SK-N-SH (cell line): ENCODE data around the gene OS9. TPM values are rescaled to one million over a fixed set of nuclear protein-coding genes. Genes with fewer than 3 reads are reported as not detected.

Experiments
- CTCF ChIA-PET: fragments of 300-600, 350-600 bp; formaldehyde crosslinking; extraction: SDS; loops from one replicate; lab custom pipeline; 2021; lab: Yijun Ruan, JAX
- POLR2A ChIA-PET: fragments of 350-600 bp; sonication (Branson Sonifier 250); formaldehyde crosslinking; extraction: SDS; loops from one replicate; lab custom pipeline; 2020; ENCODE audit warnings: antibody characterized with exemption, inconsistent platforms; lab: Yijun Ruan, JAX
- DNase-seq: peaks from one replicate; pipeline ENCODE4 v3.0.0; 2012
- H2AFZ ChIP-seq: fragments of 200-600 bp; sonication (generic); 2 replicates; pipeline ENCODE4 v1.8.1; 2016; ENCODE audit warnings: antibody characterized with exemption, mild to moderate bottlenecking, low read depth
- H3F3A ChIP-seq: fragments of 200-600 bp; sonication (generic); replicated peaks from 2 replicates; pipeline ENCODE3; 2016; ENCODE audit warnings: antibody characterized with exemption, mild to moderate bottlenecking; ENCODE audit not compliant: insufficient read depth
- H3K27ac ChIP-seq, 2 experiments: fragments of 200-500 bp in 1 of 2; fragments of 200-600 bp in 1 of 2; sonication (Bioruptor generic) in 1 of 2; sonication (generic), shearing (Covaris generic) in 1 of 2; 2 replicates each; pipeline versions ENCODE4 v1.5.1 to v1.6.1; 2014 to 2016; ENCODE audit warnings: low read depth in 2 of 2, inconsistent platforms in 1 of 2, low read length in 1 of 2, mild to moderate bottlenecking in 1 of 2, mixed read lengths in 1 of 2
- H3K27me3 ChIP-seq: fragments of 200-600 bp; sonication (generic), shearing (Covaris generic); 2 replicates; pipeline ENCODE4 v1.6.1; 2016; ENCODE audit warnings: mixed run types; ENCODE audit not compliant: insufficient read depth
- H3K36me3 ChIP-seq, 2 experiments: fragments of 200-500 bp in 1 of 2; fragments of 200-600 bp in 1 of 2; sonication (Bioruptor generic) in 1 of 2; sonication (generic) in 1 of 2; replicated peaks in 1 of 2; 2 replicates each; pipeline versions ENCODE3 to v1.5.1; 2014 to 2016; ENCODE audit warnings: low read length in 1 of 2, mild to moderate bottlenecking in 1 of 2; ENCODE audit not compliant: insufficient read depth in 2 of 2, control insufficient read depth in 1 of 2
- H3K4me1 ChIP-seq, 2 experiments: fragments of 200-500 bp in 1 of 2; fragments of 200-600 bp in 1 of 2; sonication (Bioruptor generic) in 1 of 2; sonication (generic), shearing (Covaris generic) in 1 of 2; 2 replicates each; pipeline versions ENCODE4 v1.5.1 to v1.6.1; 2014 to 2016; ENCODE audit warnings: low read depth in 1 of 2, low read length in 1 of 2, mixed run types in 1 of 2; ENCODE audit not compliant: insufficient read depth in 2 of 2, control insufficient read depth in 1 of 2
- H3K4me2 ChIP-seq: fragments of 200-600 bp; sonication (generic), shearing (Covaris generic); 2 replicates; pipeline ENCODE4 v1.6.1; 2017; ENCODE audit warnings: mixed run types
- H3K4me3 ChIP-seq, 2 experiments: fragments of 200-500 bp in 1 of 2; fragments of 200-600 bp in 1 of 2; sonication (Bioruptor generic) in 1 of 2; sonication (generic), shearing (Covaris generic) in 1 of 2; 2 replicates each; pipeline versions ENCODE4 v1.5.1 to v1.8.1; 2014 to 2016; ENCODE audit warnings: low read depth in 2 of 2, inconsistent platforms in 1 of 2, low read length in 1 of 2, mild to moderate bottlenecking in 1 of 2, mixed read lengths in 1 of 2, moderate library complexity in 1 of 2
- H3K79me2 ChIP-seq: fragments of 200-600 bp; sonication (generic); 2 replicates; pipeline ENCODE4 v1.8.1; 2017; ENCODE audit warnings: mild to moderate bottlenecking; ENCODE audit not compliant: insufficient read depth
- H3K9ac ChIP-seq: fragments of 200-600 bp; sonication (generic); 2 replicates; pipeline ENCODE4 v1.6.1; 2017; ENCODE audit warnings: mixed run types
- H3K9me2 ChIP-seq: fragments of 200-600 bp; sonication (generic); 2 replicates; pipeline ENCODE4 v1.6.1; 2017; ENCODE audit warnings: mixed run types
- H3K9me3 ChIP-seq: fragments of 200-600 bp; sonication (generic); 2 replicates; pipeline ENCODE4 v1.6.1; 2017; ENCODE audit warnings: mixed run types, mild to moderate bottlenecking, moderate library complexity
- H4K20me1 ChIP-seq: fragments of 200-600 bp; sonication (generic); 2 replicates; pipeline ENCODE4 v1.6.1; 2017; ENCODE audit warnings: mild to moderate bottlenecking, mixed run types; ENCODE audit not compliant: insufficient read depth
- CHD2 ChIP-seq: fragments of 150-350 bp; IDR thresholded peaks from 2 replicates; pipeline ENCODE4 v1.6.1; 2018; ENCODE audit warnings: low read length; ENCODE audit not compliant: partially characterized antibody
- EP300 ChIP-seq, 2 experiments: IDR thresholded peaks; 2 replicates each; pipeline versions ENCODE4 v1.4.0 to v1.6.1; 2012; ENCODE audit warnings: borderline replicate concordance in 1 of 2, low read depth in 1 of 2, low read length in 1 of 2
- EZH2phosphoT487 ChIP-seq: fragments of 200-600 bp; sonication (generic); IDR thresholded peaks from 2 replicates; pipeline ENCODE4 v1.6.1; 2017; ENCODE audit warnings: low read depth, mixed run types, mild to moderate bottlenecking, antibody characterized with exemption, moderate library complexity, borderline replicate concordance
- FOXJ3 ChIP-seq: sonication (generic); formaldehyde crosslinking; IDR thresholded peaks from 2 replicates; pipeline ENCODE4 v1.5.1; 2020; ENCODE audit warnings: mild to moderate bottlenecking, missing genetic modification reagents
- FOXM1 ChIP-seq: IDR thresholded peaks from 2 replicates; pipeline ENCODE4 v1.4.0; 2012; ENCODE audit warnings: low read depth, mild to moderate bottlenecking
- GABPA ChIP-seq: IDR thresholded peaks from 2 replicates; pipeline ENCODE4 v1.4.0; 2012; ENCODE audit warnings: low read depth, mild to moderate bottlenecking
- JUND ChIP-seq: IDR thresholded peaks from 2 replicates; pipeline ENCODE4 v1.4.0; 2012
- NFIC ChIP-seq: IDR thresholded peaks from 2 replicates; pipeline ENCODE4 v1.4.0; 2012; ENCODE audit warnings: borderline replicate concordance
- NRF1 ChIP-seq: IDR thresholded peaks from 2 replicates; pipeline ENCODE4 v1.6.1; 2012; ENCODE audit warnings: low read depth, mild to moderate bottlenecking, low read length
- POLR2AphosphoS5 ChIP-seq: IDR thresholded peaks from 2 replicates; pipeline ENCODE4 v1.6.1; 2012; ENCODE audit warnings: low read depth, low read length
- RAD21 ChIP-seq: IDR thresholded peaks from 2 replicates; pipeline ENCODE4 v1.6.1; 2012; ENCODE audit warnings: mild to moderate bottlenecking, low read length
- RCOR1 ChIP-seq: fragments of 150-350 bp; IDR thresholded peaks from 2 replicates; pipeline ENCODE4 v1.6.1; 2017; ENCODE audit warnings: antibody characterized with exemption, low read length
- RFX5 ChIP-seq: IDR thresholded peaks from 2 replicates; pipeline ENCODE4 v1.6.1; 2012; ENCODE audit warnings: mild to moderate bottlenecking, improper control_type of control experiment, low read length
- SIN3A ChIP-seq: IDR thresholded peaks from 2 replicates; pipeline ENCODE4 v1.6.1; 2012; ENCODE audit warnings: low read depth, mild to moderate bottlenecking, low read length, moderate library complexity, borderline replicate concordance
- TAF1 ChIP-seq: IDR thresholded peaks from 2 replicates; pipeline ENCODE4 v1.6.1; 2012; ENCODE audit warnings: low read depth, mild to moderate bottlenecking, low read length, moderate library complexity, borderline replicate concordance
- TCF12 ChIP-seq: IDR thresholded peaks from 2 replicates; pipeline ENCODE4 v1.4.0; 2012
- YY1 ChIP-seq: IDR thresholded peaks from 2 replicates; pipeline ENCODE4 v1.4.0; 2012; ENCODE audit warnings: low read depth, mild to moderate bottlenecking
- ZBTB33 ChIP-seq: IDR thresholded peaks from 2 replicates; pipeline ENCODE4 v1.4.0; 2012; ENCODE audit warnings: low read depth, borderline replicate concordance
- WGBS: methylation state at CpG from one replicate; pipeline ENCODE4 v1.1.6; 2017; ENCODE audit warnings: low lambda C conversion rate; 5-methylcytosine and 5-hydroxymethylcytosine counted together
- polyA plus RNA-seq, 3 experiments: library from polyadenylated mRNA; depleted of rRNA; stranded (reverse); fragments of >200 nt; gene quantifications; 2 replicates each; pipeline ENCODE4 v1.2.3, GENCODE V29; 2012
- TF ChIP-seq, protein P1 (sequence below): IDR thresholded peaks from 2 replicates; pipeline ENCODE4; 2012
- TF ChIP-seq, protein P2 (sequence below): IDR thresholded peaks from 2 replicates; pipeline ENCODE4 v1.4.0; 2012; ENCODE audit warnings: low read depth
- TF ChIP-seq, protein P3 (sequence below): IDR thresholded peaks from 2 replicates; pipeline ENCODE4 v1.6.1; 2012; ENCODE audit warnings: mild to moderate bottlenecking, low read depth, low read length, moderate library complexity
- TF ChIP-seq, protein P4 (sequence below): IDR thresholded peaks from 2 replicates; pipeline ENCODE4 v1.4.0; 2012; ENCODE audit warnings: low read depth, borderline replicate concordance

The OS9 gene
- polyA plus RNA-seq, 1 of the 3 experiments (the other 2 are of a cell fraction) = 280 TPM

DNA sequence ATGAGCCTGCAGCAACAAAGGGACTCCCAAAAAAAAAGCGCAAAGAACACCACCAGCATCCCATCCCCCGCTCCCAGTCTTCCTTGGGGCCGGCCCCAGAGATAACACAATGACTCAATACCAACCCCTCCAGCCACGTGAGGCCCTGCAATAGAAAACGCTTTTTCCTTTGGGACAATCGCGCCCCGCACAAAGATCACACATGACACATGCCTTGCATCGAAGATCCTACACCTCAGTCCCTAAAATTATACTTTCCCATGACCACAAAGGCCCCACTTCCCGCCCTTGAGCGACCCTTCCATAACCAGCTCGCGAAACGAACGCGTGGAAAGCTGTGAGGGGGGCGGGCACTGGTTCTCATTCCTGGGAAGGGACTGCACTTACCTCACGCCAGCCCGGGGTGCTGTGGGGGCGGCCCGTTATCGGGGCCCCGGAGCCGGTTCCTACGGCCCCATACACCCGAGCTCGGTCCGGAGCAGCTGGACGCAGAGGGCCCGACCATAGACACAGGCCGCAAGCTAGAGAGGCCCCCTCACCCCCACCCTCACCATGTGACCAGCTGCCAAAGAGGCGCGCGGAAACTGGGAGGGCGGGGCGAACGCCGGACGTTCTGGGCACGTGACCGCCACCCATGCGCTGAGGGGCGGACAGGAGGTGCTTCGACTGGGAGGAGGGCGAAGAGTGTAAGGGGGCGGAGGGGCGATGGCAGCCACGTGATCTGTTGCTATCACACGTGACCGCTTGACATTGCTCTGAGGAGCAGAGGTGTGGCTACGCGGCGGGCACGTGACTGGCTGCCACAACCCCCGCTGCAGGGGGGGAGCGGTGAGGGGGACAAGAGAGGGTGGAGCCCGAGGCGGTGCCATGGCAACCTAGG lies 58.1 kb downstream of the OS9 start, which contains the start of gene CDK4:
Gene CDK4 (minus strand): TSS at position 523 of the 880 bp plus-strand sequence. CDS start 593 bp downstream, outside the sequence.
- peak within 1 kb of the TSS; percentile 92 for H3K4me2 ChIP-seq
- peaks cover 20 to 40% of the 10 kb centered on the region in 2 experiments for H3K36me3 ChIP-seq
- ChIA-PET CTCF (interaction anchor here (1.0 to 1.1 kb wide), 3 partner anchors 14 to 31 kb away, joined by 4 to 6 read pairs (median 5); partner anchors contain the start of gene TSFM), POLR2A (interaction anchor here (1.0 to 1.1 kb wide), 3 partner anchors 15 to 1530 kb away, joined by 3 to 7 read pairs (median 3); partner anchors contain the start of gene RNF41)
- H3K79me2 ChIP-seq = peaks cover 38% of the 10 kb centered on the region
- H3K9me2 ChIP-seq = no peaks in the 10 kb centered on the region
- DNase-seq = peak; percentile 97
- peak within 1 kb of the TSS; percentile 85 to 89 for H3K27ac ChIP-seq
- H3K4me1 ChIP-seq = peaks cover 8 to 37% of the 10 kb centered on the region in 2 experiments
- H3K27me3 ChIP-seq = no peaks in the 10 kb centered on the region
- peak within 1 kb of the TSS; percentile 90 for H2AFZ ChIP-seq
- H3K9ac ChIP-seq = peak within 1 kb of the TSS; percentile 96
- WGBS = under 1% methylated on average over 25 of the region's 58 CpGs
- H3F3A ChIP-seq = peaks cover 31% of the 10 kb centered on the region
- H3K9me3 ChIP-seq = no peaks in the 10 kb centered on the region
- H3K4me3 ChIP-seq = peak within 1 kb of the TSS; percentile 85 to 88
- no peaks in the 10 kb centered on the region for H4K20me1 ChIP-seq
- peak; percentile 70 to 89; a peak in 3 of 4 replicates for TF ChIP-seq EP300 (IDR thresholded peaks at IDR 0.05; ENCODE audit: borderline replicate concordance in 1 of 2, low read depth in 1 of 2, low read length in 1 of 2)
- TF ChIP-seq YY1 = no peak; the same call in 1 of the 2 replicates
- peak; percentile 91; the same call in 1 of the 2 replicates for TF ChIP-seq SIN3A
- TF ChIP-seq, protein P1, sequence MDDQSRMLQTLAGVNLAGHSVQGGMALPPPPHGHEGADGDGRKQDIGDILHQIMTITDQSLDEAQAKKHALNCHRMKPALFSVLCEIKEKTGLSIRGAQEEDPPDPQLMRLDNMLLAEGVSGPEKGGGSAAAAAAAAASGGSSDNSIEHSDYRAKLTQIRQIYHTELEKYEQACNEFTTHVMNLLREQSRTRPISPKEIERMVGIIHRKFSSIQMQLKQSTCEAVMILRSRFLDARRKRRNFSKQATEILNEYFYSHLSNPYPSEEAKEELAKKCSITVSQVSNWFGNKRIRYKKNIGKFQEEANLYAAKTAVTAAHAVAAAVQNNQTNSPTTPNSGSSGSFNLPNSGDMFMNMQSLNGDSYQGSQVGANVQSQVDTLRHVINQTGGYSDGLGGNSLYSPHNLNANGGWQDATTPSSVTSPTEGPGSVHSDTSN = peak; percentile 60; the same call in 1 of the 2 replicates
- TF ChIP-seq ZBTB33 = 0 out of 2 replicates have a peak, but pooled peaks have one; percentile 12
- no peak for TF ChIP-seq JUND
- peak; percentile 76 for TF ChIP-seq GABPA
- peak; percentile 69 for TF ChIP-seq NRF1
- TF ChIP-seq NFIC = peak; percentile 38; the same call in 1 of the 2 replicates
- 0 out of 2 replicates have a peak, but pooled peaks have one; percentile 32 for TF ChIP-seq POLR2AphosphoS5
- peak; percentile 50 for TF ChIP-seq CHD2
- TF ChIP-seq TAF1 = peak; percentile 74
- peak; percentile 75 for TF ChIP-seq RCOR1
- TF ChIP-seq, protein P2, sequence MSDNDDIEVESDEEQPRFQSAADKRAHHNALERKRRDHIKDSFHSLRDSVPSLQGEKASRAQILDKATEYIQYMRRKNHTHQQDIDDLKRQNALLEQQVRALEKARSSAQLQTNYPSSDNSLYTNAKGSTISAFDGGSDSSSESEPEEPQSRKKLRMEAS = peak; percentile 98
- TF ChIP-seq TCF12 = peak; percentile 39; the same call in 1 of the 2 replicates
- peak; percentile 70; the same call in 1 of the 2 replicates for TF ChIP-seq FOXJ3 (CRISPR knock-in tag)
- TF ChIP-seq RAD21 = no peak
- TF ChIP-seq, protein P3, sequence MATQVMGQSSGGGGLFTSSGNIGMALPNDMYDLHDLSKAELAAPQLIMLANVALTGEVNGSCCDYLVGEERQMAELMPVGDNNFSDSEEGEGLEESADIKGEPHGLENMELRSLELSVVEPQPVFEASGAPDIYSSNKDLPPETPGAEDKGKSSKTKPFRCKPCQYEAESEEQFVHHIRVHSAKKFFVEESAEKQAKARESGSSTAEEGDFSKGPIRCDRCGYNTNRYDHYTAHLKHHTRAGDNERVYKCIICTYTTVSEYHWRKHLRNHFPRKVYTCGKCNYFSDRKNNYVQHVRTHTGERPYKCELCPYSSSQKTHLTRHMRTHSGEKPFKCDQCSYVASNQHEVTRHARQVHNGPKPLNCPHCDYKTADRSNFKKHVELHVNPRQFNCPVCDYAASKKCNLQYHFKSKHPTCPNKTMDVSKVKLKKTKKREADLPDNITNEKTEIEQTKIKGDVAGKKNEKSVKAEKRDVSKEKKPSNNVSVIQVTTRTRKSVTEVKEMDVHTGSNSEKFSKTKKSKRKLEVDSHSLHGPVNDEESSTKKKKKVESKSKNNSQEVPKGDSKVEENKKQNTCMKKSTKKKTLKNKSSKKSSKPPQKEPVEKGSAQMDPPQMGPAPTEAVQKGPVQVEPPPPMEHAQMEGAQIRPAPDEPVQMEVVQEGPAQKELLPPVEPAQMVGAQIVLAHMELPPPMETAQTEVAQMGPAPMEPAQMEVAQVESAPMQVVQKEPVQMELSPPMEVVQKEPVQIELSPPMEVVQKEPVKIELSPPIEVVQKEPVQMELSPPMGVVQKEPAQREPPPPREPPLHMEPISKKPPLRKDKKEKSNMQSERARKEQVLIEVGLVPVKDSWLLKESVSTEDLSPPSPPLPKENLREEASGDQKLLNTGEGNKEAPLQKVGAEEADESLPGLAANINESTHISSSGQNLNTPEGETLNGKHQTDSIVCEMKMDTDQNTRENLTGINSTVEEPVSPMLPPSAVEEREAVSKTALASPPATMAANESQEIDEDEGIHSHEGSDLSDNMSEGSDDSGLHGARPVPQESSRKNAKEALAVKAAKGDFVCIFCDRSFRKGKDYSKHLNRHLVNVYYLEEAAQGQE = peak; percentile 38; the same call in 1 of the 2 replicates
- TF ChIP-seq FOXM1 = no peak; the same call in 1 of the 2 replicates
- no peak for TF ChIP-seq EZH2phosphoT487
- TF ChIP-seq RFX5 = peak; percentile 96
- TF ChIP-seq, protein P4, sequence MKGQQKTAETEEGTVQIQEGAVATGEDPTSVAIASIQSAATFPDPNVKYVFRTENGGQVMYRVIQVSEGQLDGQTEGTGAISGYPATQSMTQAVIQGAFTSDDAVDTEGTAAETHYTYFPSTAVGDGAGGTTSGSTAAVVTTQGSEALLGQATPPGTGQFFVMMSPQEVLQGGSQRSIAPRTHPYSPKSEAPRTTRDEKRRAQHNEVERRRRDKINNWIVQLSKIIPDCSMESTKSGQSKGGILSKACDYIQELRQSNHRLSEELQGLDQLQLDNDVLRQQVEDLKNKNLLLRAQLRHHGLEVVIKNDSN = peak; percentile 100
